Bronchial epithelial cell (primary cell): ENCODE measurements around the gene CEP128. TPM values are rescaled to one million over a fixed set of nuclear protein-coding genes. Genes with fewer than 3 reads are reported as not detected.

Experiments
- DNase-seq: peaks from one replicate; pipeline ENCODE4 v3.0.0-alpha.2; 2010; ENCODE audit warnings: low read depth
- FAIRE-seq: peaks from 2 replicates; lab custom pipeline; 2011; peaks lifted over from hg19 to GRCh38; lab: Jason Lieb, UNC
- H3K27me3 ChIP-seq: 2 replicates; pipeline ENCODE4 v1.5.1; 2011; ENCODE audit warnings: low read length; ENCODE audit not compliant: control insufficient read depth, insufficient read depth
- H3K36me3 ChIP-seq: 2 replicates; pipeline ENCODE4 v1.5.1; 2011; ENCODE audit warnings: low read length; ENCODE audit not compliant: control insufficient read depth, insufficient read depth
- H3K4me3 ChIP-seq: 2 replicates; pipeline ENCODE4 v1.5.1; 2011; ENCODE audit warnings: mild to moderate bottlenecking, low read depth, low read length, control low read depth
- total RNA-seq: library from RNA; depleted of rRNA; stranded (reverse); fragments of >200 nt; gene quantifications from 2 replicates; pipeline ENCODE4 v1.2.1, GENCODE V29; 2014
- TF ChIP-seq, protein P1 (sequence below): IDR thresholded peaks from 2 replicates; pipeline ENCODE4 v1.5.1; 2011; ENCODE audit warnings: mild to moderate bottlenecking, moderate library complexity, low read length, control low read depth, inconsistent platforms; ENCODE audit not compliant: insufficient read depth, severe bottlenecking

CEP128 gene
- total RNA-seq, 1 donor from 2014 or later, result 6.6 TPM

DNA sequence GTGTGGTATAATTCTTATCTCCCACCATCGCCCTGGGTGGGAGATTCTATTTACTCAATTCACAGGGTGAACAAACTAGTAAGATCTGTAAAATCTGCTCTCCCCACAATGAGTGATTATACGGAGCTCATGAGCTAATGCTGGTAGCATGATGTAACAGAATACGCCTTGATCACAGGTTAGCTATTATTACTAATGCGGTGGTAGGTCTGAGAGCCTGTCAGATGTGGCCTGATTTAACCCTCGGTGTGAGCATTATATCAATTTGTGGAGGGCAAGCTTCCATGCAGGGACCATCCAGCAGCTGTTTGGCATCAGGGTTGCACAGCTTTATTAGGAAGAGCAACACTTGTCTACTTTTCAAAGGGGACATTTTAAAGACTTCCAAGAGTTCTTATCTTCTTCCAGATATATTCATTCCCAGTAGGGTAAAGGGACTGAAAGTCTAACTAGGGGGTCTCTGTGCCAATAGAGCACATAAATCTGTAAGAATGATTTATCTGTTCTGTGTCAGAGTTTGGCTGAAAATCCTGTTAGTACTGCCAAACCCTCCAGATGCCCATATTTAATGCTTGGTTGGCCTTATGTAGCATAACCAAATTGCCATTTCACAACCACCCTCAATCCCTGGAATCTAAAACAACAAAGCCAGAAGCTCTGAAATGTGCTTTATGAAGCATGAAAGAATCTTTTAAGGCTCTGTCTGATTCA is 32.5 kb upstream of the CEP128 start:
- DNase-seq (no peak), FAIRE-seq (peak; percentile 7)
- peaks cover 6% of the 10 kb centered on the region for H3K27me3 ChIP-seq
- H3K4me3 ChIP-seq, result no peak overlapping the region
- no peaks in the 10 kb centered on the region for H3K36me3 ChIP-seq
- TF ChIP-seq, protein P1, sequence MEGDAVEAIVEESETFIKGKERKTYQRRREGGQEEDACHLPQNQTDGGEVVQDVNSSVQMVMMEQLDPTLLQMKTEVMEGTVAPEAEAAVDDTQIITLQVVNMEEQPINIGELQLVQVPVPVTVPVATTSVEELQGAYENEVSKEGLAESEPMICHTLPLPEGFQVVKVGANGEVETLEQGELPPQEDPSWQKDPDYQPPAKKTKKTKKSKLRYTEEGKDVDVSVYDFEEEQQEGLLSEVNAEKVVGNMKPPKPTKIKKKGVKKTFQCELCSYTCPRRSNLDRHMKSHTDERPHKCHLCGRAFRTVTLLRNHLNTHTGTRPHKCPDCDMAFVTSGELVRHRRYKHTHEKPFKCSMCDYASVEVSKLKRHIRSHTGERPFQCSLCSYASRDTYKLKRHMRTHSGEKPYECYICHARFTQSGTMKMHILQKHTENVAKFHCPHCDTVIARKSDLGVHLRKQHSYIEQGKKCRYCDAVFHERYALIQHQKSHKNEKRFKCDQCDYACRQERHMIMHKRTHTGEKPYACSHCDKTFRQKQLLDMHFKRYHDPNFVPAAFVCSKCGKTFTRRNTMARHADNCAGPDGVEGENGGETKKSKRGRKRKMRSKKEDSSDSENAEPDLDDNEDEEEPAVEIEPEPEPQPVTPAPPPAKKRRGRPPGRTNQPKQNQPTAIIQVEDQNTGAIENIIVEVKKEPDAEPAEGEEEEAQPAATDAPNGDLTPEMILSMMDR, result no peak

DNA sequence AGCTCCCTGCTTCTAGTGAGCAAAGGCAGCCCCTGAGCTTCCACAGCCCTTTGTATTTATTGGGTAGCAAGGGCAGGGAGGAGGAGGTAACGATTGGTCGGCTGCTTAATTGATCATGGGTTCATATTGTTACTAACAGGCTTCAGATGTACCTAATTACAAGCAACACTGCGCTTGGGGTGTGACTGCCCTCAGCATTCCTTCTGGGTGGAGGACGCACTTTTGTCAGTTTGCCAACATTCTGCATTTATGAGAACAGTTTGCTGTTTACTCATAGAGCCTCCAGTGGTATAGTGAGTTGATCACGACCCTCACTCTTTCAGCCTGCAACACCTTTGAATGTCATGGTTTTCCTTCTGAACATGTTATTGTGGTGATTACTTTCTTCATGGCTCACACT is 23.5 kb upstream of the CEP128 start:
- Histone ChIP-seq H3K4me3 (no peak overlapping the region), H3K36me3 (no peaks in the 10 kb centered on the region), H3K27me3 (no peaks in the 10 kb centered on the region)
- FAIRE-seq (no peak), DNase-seq (peak; percentile 28)
- TF ChIP-seq, protein P1, result no peak

DNA sequence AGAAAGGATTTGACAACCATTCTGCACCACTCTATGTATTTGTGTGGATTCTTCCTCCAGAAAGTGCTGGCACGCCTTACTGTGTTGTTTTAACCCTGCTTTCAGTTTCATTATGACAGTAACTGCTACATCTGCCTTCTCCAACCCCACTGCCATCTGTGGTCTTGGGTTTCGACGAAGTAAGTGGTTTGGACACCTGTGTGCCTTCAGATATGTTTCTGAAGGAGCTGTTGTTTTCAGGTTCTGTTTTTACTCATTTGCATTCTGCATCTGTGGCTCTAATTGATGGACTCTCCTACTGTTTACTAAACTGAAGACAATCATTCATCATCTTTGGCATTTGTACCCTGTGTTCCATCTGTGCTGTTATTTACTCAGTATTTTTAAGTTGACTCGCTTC is 18.0 kb upstream of the CEP128 start:
- DNase-seq (no peak), FAIRE-seq (no peak)
- peaks cover 9% of the 10 kb centered on the region for H3K27me3 ChIP-seq
- no peak overlapping the region for H3K4me3 ChIP-seq
- H3K36me3 ChIP-seq, result no peaks in the 10 kb centered on the region
- TF ChIP-seq, protein P1, result no peak

DNA sequence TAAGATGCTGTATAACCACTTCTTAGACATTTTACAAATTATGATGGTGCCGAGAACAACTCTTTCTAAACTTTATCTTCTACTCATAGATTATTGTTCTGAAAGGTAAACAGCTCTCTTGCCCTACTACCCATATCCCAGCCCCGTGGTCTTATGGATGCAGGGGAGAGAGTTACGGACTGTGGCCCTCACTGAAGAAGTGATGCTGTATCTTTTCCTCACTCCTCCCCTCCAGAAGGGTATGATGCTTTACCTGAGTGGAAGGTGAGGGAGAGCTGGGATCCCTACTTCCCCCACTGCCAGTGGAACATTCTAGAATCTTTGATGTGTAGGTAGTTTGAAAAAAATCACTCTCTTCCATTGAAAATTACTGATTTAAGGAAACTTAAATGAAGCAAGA is 17.4 kb upstream of the CEP128 start:
- peaks cover 9% of the 10 kb centered on the region for H3K27me3 ChIP-seq
- DNase-seq (no peak), FAIRE-seq (no peak)
- H3K36me3 ChIP-seq, result no peaks in the 10 kb centered on the region
- H3K4me3 ChIP-seq, result no peak overlapping the region
- TF ChIP-seq, protein P1, result no peak

DNA sequence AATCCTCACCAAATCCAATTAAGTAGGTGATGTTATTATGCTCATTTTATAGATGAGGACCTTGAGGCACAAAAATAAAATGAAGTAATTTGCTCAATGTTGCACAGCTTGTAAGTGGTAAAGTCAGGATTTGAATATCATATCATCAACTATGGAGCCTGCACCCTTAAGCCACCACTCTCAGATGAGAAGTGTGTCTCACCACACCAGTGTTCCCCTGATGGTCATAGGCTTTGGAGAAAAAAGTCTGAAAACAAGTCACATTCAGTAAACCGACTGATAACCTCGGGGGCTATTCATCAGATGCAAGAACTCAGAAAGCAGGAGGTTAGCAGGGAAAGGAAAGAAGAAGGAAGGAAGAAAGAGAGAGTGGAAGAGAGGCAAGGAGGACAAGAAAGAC is 16.7 kb upstream of the CEP128 start:
- Histone ChIP-seq H3K36me3 (no peaks in the 10 kb centered on the region), H3K27me3 (peaks cover 9% of the 10 kb centered on the region), H3K4me3 (no peak overlapping the region)
- TF ChIP-seq, protein P1, result no peak
- DNase-seq (no peak), FAIRE-seq (no peak)

DNA sequence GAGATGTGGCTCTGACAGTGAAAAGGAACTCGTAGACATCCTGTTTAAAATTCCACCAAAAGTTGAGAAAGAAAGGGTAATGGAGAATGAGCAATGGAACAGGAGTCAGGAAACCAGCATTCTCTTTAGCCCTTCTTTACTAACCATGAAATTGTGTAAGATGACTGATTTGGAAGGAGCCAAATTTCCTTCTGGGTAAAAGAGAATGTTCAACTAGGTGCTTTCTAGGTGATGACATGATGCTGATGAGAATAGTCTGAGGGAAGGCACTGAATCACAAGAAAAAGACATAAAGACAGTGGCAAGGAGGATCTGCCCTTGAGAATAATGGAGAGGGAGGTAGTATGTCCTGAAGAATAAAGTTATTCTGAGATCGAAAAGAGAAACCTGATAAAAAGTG is 16.1 kb upstream of the CEP128 start:
- TF ChIP-seq, protein P1, result no peak
- DNase-seq, result no peak
- FAIRE-seq, result no peak
- peaks cover 9% of the 10 kb centered on the region for H3K27me3 ChIP-seq
- no peaks in the 10 kb centered on the region for H3K36me3 ChIP-seq
- no peak overlapping the region for H3K4me3 ChIP-seq
